Lung (tissue), 12 donors: ENCODE data around the gene IQCH. TPM values are rescaled to one million over a fixed set of nuclear protein-coding genes. Genes with fewer than 3 reads are reported as not detected.
A peak's percentile ranks its signal among the peaks of the same experiment; 100 is the strongest.

Source experiments
- ATAC-seq: fragments of 200-7000 bp; cut with Tn5 transposase; one replicate; pipeline ENCODE4 v1.9.1; 2020; ENCODE audit warnings: moderate number of reproducible peaks; ENCODE audit not compliant: insufficient read depth, low FRiP score
- DNase-seq, 3 donors: peaks; one replicate each; pipeline ENCODE4 v3.0.0-alpha.2; 2013 to 2017
- H3K27ac ChIP-seq, 2 donors: one replicate each; pipeline ENCODE4 v1.5.1; 2013; ENCODE audit warnings: mild to moderate bottlenecking in 2 of 2, moderate library complexity in 2 of 2, control low read depth in 1 of 2, inconsistent platforms in 1 of 2, low read depth in 1 of 2, low read length in 1 of 2
- H3K27me3 ChIP-seq, 3 donors: one replicate each; pipeline ENCODE4 v1.5.1; 2013; ENCODE audit warnings: low read length in 2 of 3; ENCODE audit not compliant: control insufficient read depth in 3 of 3, insufficient read depth in 3 of 3
- H3K36me3 ChIP-seq, 4 donors: one replicate each; pipeline ENCODE4 v1.5.1; 2013; ENCODE audit warnings: low read length in 4 of 4, mild to moderate bottlenecking in 1 of 4, moderate library complexity in 1 of 4; ENCODE audit not compliant: control insufficient read depth in 4 of 4, insufficient read depth in 4 of 4
- H3K4me1 ChIP-seq, 5 donors: one replicate each; pipeline ENCODE4 v1.5.1; 2013; ENCODE audit warnings: low read length in 5 of 5, mild to moderate bottlenecking in 2 of 5, moderate library complexity in 1 of 5; ENCODE audit not compliant: control insufficient read depth in 5 of 5, insufficient read depth in 5 of 5
- H3K4me3 ChIP-seq: one replicate; pipeline ENCODE4 v1.5.1; 2013; ENCODE audit warnings: mild to moderate bottlenecking, control low read depth, moderate library complexity
- H3K9ac ChIP-seq, 2 donors: one replicate each; pipeline ENCODE4 v1.5.1; 2013; ENCODE audit warnings: low read length in 2 of 2, control low read depth in 1 of 2; ENCODE audit not compliant: insufficient read depth in 1 of 2
- H3K9me3 ChIP-seq, 4 donors: one replicate each; pipeline ENCODE4 v1.5.1; 2013; ENCODE audit warnings: low read length in 3 of 4, mild to moderate bottlenecking in 1 of 4, moderate library complexity in 1 of 4; ENCODE audit not compliant: control insufficient read depth in 4 of 4, insufficient read depth in 3 of 4
- CTCF ChIP-seq: IDR thresholded peaks from 2 replicates; pipeline ENCODE4 v1.5.1; 2012; ENCODE audit warnings: mild to moderate bottlenecking; ENCODE audit errors: control extremely low read depth, extremely low read depth
- WGBS, 2 donors: extraction: QIAGEN DNeasy Blood & Tissue Kit; methylation state at CpG; one replicate each; pipeline ENCODE4 v1.1.7; 2013; 5-methylcytosine and 5-hydroxymethylcytosine counted together
- polyA plus RNA-seq, 2 donors: library from polyadenylated mRNA; stranded (reverse); fragments of 200-250 nt; gene quantifications; one replicate each; pipeline ENCODE4 v1.2.1, GENCODE V29; 2013
- total RNA-seq, 2 donors: library from RNA; depleted of rRNA in 1 of 2; stranded (reverse); fragments of >200 nt in 1 of 2; gene quantifications; one replicate each; pipeline ENCODE4 v1.2.1, GENCODE V29; 2014 to 2021
- donor health status: control.
- donor health status: control.
- donor health status: Bipolar disorder and iron deficiency.
- donor health status: healthy.
- donor health status: DM: yes; HTN: yes; CAD: no.

The IQCH gene
- total and polyA plus RNA-seq, 4 donors: 1.1 to 10.5 (median 4.5) TPM

- no peak for TF ChIP-seq CTCF
These were observed 103.8 kb downstream of the IQCH start for GRCh38 chr15:67358391-67358790.

GRCh38 chr15:67358812-67359211 is 104.2 kb downstream of the IQCH start:
- Histone ChIP-seq H3K27me3 (no peaks in the 10 kb centered on the region), H3K4me1 (peaks cover 0 to 3% (median 0%) of the 10 kb centered on the region in 5 donors), H3K9me3 (no peaks in the 10 kb centered on the region), H3K36me3 (peaks cover 0 to 1% (median 0%) of the 10 kb centered on the region in 4 donors), H3K9ac (no peak overlapping the region), H3K27ac (no peak overlapping the region), H3K4me3 (no peak overlapping the region)
- no peak for ATAC-seq
- TF ChIP-seq CTCF: no peak
- DNase-seq: peak in 1 of 3 donors; percentile 22
- 94% methylated on average over 3 of the region's 3 CpGs for WGBS, 2 donors

More at GRCh38 chr15:67358391-67358790, 103.8 kb downstream of the IQCH start:
- Histone ChIP-seq H3K27me3 (no peaks in the 10 kb centered on the region), H3K27ac (no peak overlapping the region), H3K36me3 (peaks cover 0 to 1% (median 0%) of the 10 kb centered on the region in 4 donors), H3K9ac (no peak overlapping the region), H3K9me3 (no peaks in the 10 kb centered on the region), H3K4me1 (peaks cover 0 to 3% (median 0%) of the 10 kb centered on the region in 5 donors), H3K4me3 (no peak overlapping the region)
- 96 to 97% methylated on average over 5 of the region's 5 CpGs for WGBS, 2 donors
- no peak for ATAC-seq
- DNase-seq: no peak

- DNase-seq: no peak
- no peak overlapping the region for H3K9ac ChIP-seq
These were observed 105.0 kb downstream of the IQCH start for GRCh38 chr15:67359431-67360079.

More at GRCh38 chr15:67359431-67360079, 105.0 kb downstream of the IQCH start:
- no peak for TF ChIP-seq CTCF
- 58% methylated on average over 8 of the region's 8 CpGs for WGBS, 2 donors
- H3K9me3 ChIP-seq: no peaks in the 10 kb centered on the region
- no peak for ATAC-seq
- H3K27ac ChIP-seq: no peak overlapping the region
- no peaks in the 10 kb centered on the region for H3K27me3 ChIP-seq
- peaks cover 0 to 3% (median 0%) of the 10 kb centered on the region in 5 donors for H3K4me1 ChIP-seq
- H3K36me3 ChIP-seq: peaks cover 0 to under 1% (median 0%) of the 10 kb centered on the region in 4 donors
- no peak overlapping the region for H3K4me3 ChIP-seq
